ENCODE results near the gene KDM2A. TPM values are rescaled to one million over a fixed set of nuclear protein-coding genes. Genes with fewer than 3 reads are reported as not detected.
A peak's percentile ranks its signal among the peaks of the same experiment; 100 is the strongest.

The KDM2A gene
- 44.7 TPM for polyA plus RNA-seq (2012; ENCODE audit: missing spikeins)

- DNase-seq (ENCODE audit: insufficient read length) (peak; percentile 97), FAIRE-seq (peak; percentile 100)
- TF ChIP-seq POLR2A (IDR thresholded peaks at IDR 0.05; ENCODE audit: low read depth, low read length) = peak; percentile 40; the same call in 1 of the 2 replicates
- peak; percentile 81 for TF ChIP-seq TAF1 (IDR thresholded peaks at IDR 0.05; ENCODE audit: borderline replicate concordance, low read depth, low read length)
- TF ChIP-seq POLR2AphosphoS5 (IDR thresholded peaks at IDR 0.05; ENCODE audit: low read depth, low read length) = no peak
These were observed at the start of gene KDM2A for GRCh38 chr11:67118801-67119584. Gene KDM2A (plus strand): TSS chr11:67119263. CDS start chr11:67121317, 2,054 bp downstream.

GRCh38 chr11:67071420-67072284, 47.4 kb upstream of the KDM2A start:
- DNase-seq (ENCODE audit: insufficient read length) (peak; percentile 95), FAIRE-seq (peak; percentile 91)
- no peak for TF ChIP-seq TAF1 (IDR thresholded peaks at IDR 0.05; ENCODE audit: borderline replicate concordance, low read depth, low read length)
- TF ChIP-seq POLR2AphosphoS5 (IDR thresholded peaks at IDR 0.05; ENCODE audit: low read depth, low read length) = no peak
- no peak for TF ChIP-seq POLR2A (IDR thresholded peaks at IDR 0.05; ENCODE audit: low read depth, low read length)

- TF ChIP-seq TAF1 (IDR thresholded peaks at IDR 0.05; ENCODE audit: borderline replicate concordance, low read depth, low read length) (no peak), POLR2A (IDR thresholded peaks at IDR 0.05; ENCODE audit: low read depth, low read length) (no peak), POLR2AphosphoS5 (IDR thresholded peaks at IDR 0.05; ENCODE audit: low read depth, low read length) (no peak)
- FAIRE-seq = no peak
- no peak for DNase-seq (ENCODE audit: insufficient read length)
These were observed 46.8 kb upstream of the KDM2A start for GRCh38 chr11:67072295-67072694.

GRCh38 chr11:67073908-67074307, 45.2 kb upstream of the KDM2A start:
- no peak for DNase-seq (ENCODE audit: insufficient read length)

GRCh38 chr11:67076202-67076601, 42.9 kb upstream of the KDM2A start:
- FAIRE-seq (peak; percentile 60), DNase-seq (ENCODE audit: insufficient read length) (no peak)
- TF ChIP-seq POLR2AphosphoS5 (IDR thresholded peaks at IDR 0.05; ENCODE audit: low read depth, low read length) (no peak), TAF1 (IDR thresholded peaks at IDR 0.05; ENCODE audit: borderline replicate concordance, low read depth, low read length) (no peak), POLR2A (IDR thresholded peaks at IDR 0.05; ENCODE audit: low read depth, low read length) (no peak)

More at GRCh38 chr11:67073908-67074307, 45.2 kb upstream of the KDM2A start:
- no peak for FAIRE-seq
- no peak for TF ChIP-seq POLR2A (IDR thresholded peaks at IDR 0.05; ENCODE audit: low read depth, low read length)
- no peak for TF ChIP-seq TAF1 (IDR thresholded peaks at IDR 0.05; ENCODE audit: borderline replicate concordance, low read depth, low read length)
- no peak for TF ChIP-seq POLR2AphosphoS5 (IDR thresholded peaks at IDR 0.05; ENCODE audit: low read depth, low read length)

- no peak for DNase-seq (ENCODE audit: insufficient read length)
- no peak for TF ChIP-seq POLR2A (IDR thresholded peaks at IDR 0.05; ENCODE audit: low read depth, low read length)
- no peak for TF ChIP-seq POLR2AphosphoS5 (IDR thresholded peaks at IDR 0.05; ENCODE audit: low read depth, low read length)
- TF ChIP-seq TAF1 (IDR thresholded peaks at IDR 0.05; ENCODE audit: borderline replicate concordance, low read depth, low read length) = no peak
These were observed 39.9 kb upstream of the KDM2A start for GRCh38 chr11:67079065-67079705.

GRCh38 chr11:67082071-67082791, 36.8 kb upstream of the KDM2A start:
- DNase-seq (ENCODE audit: insufficient read length) = no peak
- TF ChIP-seq POLR2AphosphoS5 (IDR thresholded peaks at IDR 0.05; ENCODE audit: low read depth, low read length) = no peak
- TF ChIP-seq POLR2A (IDR thresholded peaks at IDR 0.05; ENCODE audit: low read depth, low read length) = no peak
- no peak for TF ChIP-seq TAF1 (IDR thresholded peaks at IDR 0.05; ENCODE audit: borderline replicate concordance, low read depth, low read length)
- FAIRE-seq = peak; percentile 60

More at GRCh38 chr11:67079065-67079705, 39.9 kb upstream of the KDM2A start:
- FAIRE-seq = peak; percentile 40

GRCh38 chr11:67083786-67084366, 35.2 kb upstream of the KDM2A start:
- no peak for TF ChIP-seq POLR2A (IDR thresholded peaks at IDR 0.05; ENCODE audit: low read depth, low read length)
- no peak for TF ChIP-seq POLR2AphosphoS5 (IDR thresholded peaks at IDR 0.05; ENCODE audit: low read depth, low read length)
- TF ChIP-seq TAF1 (IDR thresholded peaks at IDR 0.05; ENCODE audit: borderline replicate concordance, low read depth, low read length) = no peak
- DNase-seq (ENCODE audit: insufficient read length) (no peak), FAIRE-seq (no peak)

GRCh38 chr11:67085617-67086016, 33.4 kb upstream of the KDM2A start:
- DNase-seq (ENCODE audit: insufficient read length) (no peak), FAIRE-seq (no peak)
- TF ChIP-seq POLR2AphosphoS5 (IDR thresholded peaks at IDR 0.05; ENCODE audit: low read depth, low read length) (no peak), TAF1 (IDR thresholded peaks at IDR 0.05; ENCODE audit: borderline replicate concordance, low read depth, low read length) (no peak), POLR2A (IDR thresholded peaks at IDR 0.05; ENCODE audit: low read depth, low read length) (no peak)

- no peak for FAIRE-seq
- TF ChIP-seq POLR2AphosphoS5 (IDR thresholded peaks at IDR 0.05; ENCODE audit: low read depth, low read length) = no peak
- no peak for TF ChIP-seq POLR2A (IDR thresholded peaks at IDR 0.05; ENCODE audit: low read depth, low read length)
- no peak for TF ChIP-seq TAF1 (IDR thresholded peaks at IDR 0.05; ENCODE audit: borderline replicate concordance, low read depth, low read length)
- DNase-seq (ENCODE audit: insufficient read length) = no peak
These were observed 28.3 kb upstream of the KDM2A start for GRCh38 chr11:67090717-67091116.
